GM19025 (cell line): ENCODE results near the gene DGAT2.

Experiments used
- ATAC-seq: cut with Tn5 transposase; IDR thresholded peaks from one replicate; pipeline ENCODE4 v1.9.1; 2021; ENCODE audit warnings: mild to moderate bottlenecking, low read depth, moderate library complexity; ENCODE audit not compliant: unreplicated experiment

Gene DGAT2

DNA sequence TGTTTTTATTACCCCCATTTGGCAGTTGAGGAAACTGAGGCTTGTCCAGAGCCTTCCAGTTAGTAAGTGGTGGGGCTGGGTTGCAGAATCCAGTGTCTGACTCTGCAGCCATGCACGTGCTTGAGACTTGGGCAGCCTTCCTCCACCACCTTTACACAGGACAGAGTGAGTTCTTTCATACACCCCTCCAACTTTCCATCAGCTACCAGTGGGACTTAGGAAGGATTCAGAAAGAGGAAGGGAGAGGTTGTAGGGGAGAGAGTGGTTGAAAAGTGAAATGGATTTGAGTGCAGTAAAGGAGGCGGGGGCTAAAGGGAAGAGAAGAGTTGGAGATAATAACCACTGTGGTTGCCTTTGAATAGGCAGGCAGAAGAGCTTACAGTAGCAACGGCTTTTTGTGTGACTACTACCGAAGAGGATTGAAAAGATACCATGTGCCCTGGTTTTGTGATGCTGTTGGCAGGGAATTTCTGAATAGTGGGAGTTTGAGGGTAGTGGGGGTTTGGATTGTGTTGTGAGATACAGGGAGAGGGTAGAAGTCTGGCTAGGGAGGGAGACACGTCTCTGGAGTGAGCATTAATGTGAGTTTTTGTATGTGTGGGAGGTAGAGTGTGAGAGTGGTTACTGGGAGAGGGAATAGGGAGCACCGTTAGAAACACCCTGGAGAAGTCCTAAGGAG, 48.1 kb downstream of the DGAT2 start:
- ATAC-seq = no peak

DNA sequence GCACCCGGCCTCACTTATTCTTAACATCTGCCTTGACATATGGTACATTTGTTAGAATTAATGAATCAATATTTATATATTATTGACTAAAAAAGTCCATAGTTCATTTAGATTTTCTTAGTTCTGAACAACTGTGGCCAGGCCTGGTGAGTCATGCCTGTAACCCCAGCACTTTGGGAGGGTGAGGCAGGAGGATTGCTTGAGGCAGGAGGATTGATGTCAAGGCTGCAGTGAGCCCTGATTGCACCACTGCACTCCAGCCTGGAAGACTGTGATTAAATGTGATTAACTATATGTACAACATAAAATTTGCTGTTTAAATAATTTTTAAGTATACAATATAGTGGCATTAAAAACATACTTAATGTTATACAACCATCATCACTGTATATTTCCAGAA, 52.1 kb downstream of the DGAT2 start:
- ATAC-seq = no peak

DNA sequence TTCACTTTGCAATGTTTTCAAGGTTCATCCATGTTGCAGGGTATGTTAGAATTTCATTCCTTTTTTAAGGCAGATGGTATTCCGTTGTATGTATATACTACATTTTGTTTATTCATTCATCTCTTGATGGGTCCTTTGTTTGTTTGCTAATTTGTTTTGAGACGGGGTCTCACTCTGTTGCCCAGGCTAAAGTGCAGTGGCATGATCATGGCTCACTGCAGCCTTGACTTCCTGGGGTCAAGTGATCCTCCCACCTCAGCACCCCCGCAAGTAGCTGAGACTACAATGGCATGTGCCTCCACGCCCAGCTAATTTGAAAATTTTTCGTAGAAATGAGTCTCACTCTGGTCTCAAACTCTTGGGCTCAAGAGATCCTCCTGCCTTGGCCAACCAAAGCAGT, 52.6 kb downstream of the DGAT2 start:
- no peak for ATAC-seq

GRCh38 chr11:75822541-75822940, 54.0 kb downstream of the DGAT2 start:
- ATAC-seq = no peak

GRCh38 chr11:75823415-75823814, 54.8 kb downstream of the DGAT2 start:
- no peak for ATAC-seq

DNA sequence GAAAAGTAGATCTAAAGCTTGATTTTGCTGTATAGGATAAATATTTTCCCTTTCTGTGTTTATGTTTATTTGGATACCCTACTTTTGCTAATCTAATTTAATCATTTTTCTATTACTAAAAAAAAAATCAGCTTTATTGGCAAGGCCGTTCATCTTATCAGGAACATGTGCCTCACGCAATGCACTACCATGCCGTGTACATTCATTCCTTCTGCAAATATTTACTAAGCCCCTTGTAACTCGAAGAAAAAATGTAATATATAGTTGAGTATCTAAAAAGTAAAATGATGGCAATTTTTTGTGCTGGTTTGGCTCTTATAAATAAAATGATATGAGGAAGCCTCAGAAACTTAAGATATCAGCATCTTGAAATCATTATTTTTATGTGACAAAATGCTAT, 55.4 kb downstream of the DGAT2 start:
- ATAC-seq = no peak

- no peak for ATAC-seq
Measured at GRCh38 chr11:75826461-75827230, 58.1 kb downstream of the DGAT2 start.

GRCh38 chr11:75827562-75827961, 59.0 kb downstream of the DGAT2 start:
- ATAC-seq = no peak

DNA sequence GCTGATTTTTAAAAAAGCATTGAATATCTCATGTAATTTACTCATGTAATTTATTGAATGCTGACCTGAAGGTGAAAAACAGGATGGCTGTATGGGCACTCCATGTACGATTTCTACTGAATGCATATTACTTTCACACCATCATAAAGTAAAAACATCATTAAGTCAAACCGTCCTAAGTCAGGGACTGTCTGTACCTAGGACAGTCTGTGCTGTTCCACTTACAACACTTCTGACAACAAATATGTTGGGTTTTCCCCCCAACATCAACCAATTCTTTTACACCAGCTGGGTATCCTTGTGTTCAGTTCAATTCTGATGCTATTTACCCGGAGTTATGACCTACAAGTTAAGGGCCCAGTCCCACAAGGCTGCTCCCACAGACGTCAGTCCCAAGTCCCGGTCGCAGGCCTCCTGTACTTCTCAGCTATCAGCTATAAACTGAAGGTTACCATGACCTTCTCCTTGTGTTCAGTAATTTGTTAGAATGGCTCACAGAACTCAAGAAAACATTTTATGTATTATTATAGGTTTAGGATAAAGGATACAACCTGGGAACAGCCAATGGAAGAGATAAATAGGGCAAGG, 63.4 kb downstream of the DGAT2 start:
- no peak for ATAC-seq

- ATAC-seq = no peak
Measured at GRCh38 chr11:75834728-75835127, 66.2 kb downstream of the DGAT2 start.

GRCh38 chr11:75836417-75836816, 67.8 kb downstream of the DGAT2 start:
- ATAC-seq = no peak

- ATAC-seq = no peak
Measured at GRCh38 chr11:75839851-75840250, 71.3 kb downstream of the DGAT2 start.

DNA sequence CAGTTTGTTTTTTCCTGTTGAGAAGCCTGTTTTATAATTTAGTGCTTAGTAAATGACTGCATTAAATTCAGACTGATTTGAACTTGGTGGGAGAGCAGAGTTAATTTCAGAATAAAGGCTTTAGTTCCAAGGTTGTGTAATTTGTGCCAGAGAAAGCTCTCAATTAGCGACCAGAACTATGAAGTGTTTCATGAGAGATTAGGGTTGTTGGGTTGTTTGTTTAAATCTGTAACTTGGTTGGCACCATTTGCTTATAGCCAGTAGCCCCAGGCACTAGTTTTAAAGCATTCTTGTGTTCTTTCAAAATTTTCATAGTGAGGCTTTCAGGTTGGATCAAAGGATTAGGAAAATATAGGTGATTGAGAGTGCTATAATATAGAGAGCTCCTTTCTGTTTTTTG, 71.9 kb downstream of the DGAT2 start:
- no peak for ATAC-seq

DNA sequence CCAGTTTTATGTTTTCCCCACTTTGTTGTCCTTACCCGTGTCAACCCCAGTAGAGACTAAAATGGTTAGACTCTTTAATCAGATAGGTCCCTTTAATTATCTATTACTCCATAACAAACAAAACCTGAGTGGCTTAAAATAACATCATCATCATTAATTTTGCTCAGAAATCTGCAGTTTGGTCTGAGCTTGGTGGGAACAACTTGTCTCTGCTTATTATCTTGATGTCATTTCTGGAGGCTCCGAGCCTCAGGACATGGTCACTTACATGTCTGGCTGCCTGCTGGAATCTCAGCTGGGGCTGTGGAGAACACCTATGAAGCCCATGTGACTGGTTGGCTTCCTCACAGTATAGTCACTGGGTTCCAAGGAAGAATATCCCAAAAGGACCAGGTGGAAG, 73.2 kb downstream of the DGAT2 start:
- no peak for ATAC-seq

- ATAC-seq = no peak
Measured at GRCh38 chr11:75845324-75845723, 76.7 kb downstream of the DGAT2 start.

GRCh38 chr11:75849894-75850293, 81.3 kb downstream of the DGAT2 start:
- no peak for ATAC-seq

DNA sequence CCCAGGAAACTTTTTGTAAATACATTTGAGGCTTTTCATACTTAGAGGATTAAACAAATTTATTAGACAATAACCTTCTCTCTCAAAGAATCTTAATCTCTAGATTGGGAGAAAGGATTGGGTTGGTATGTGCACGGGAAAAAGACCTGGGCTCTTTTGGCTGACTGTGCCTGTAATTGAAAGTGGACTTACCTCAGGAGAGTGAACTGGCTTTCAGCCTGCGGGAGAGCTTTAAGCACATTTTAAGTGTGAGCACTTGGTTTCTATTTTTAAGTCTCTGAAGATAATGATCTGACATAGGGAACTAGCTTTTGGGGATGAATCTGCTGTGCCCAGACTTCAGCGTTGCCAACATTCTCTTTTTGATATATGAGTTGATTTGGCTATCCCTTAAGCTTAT, 82.2 kb downstream of the DGAT2 start:
- ATAC-seq = no peak
